ENCODE measurements around the gene AOX1. TPM values are rescaled to one million over a fixed set of nuclear protein-coding genes. Genes with fewer than 3 reads are reported as not detected.

Gene AOX1
- polyA plus RNA-seq, 1 of the 3 experiments (the other 2 are of a cell fraction), result 3.3 TPM

DNA sequence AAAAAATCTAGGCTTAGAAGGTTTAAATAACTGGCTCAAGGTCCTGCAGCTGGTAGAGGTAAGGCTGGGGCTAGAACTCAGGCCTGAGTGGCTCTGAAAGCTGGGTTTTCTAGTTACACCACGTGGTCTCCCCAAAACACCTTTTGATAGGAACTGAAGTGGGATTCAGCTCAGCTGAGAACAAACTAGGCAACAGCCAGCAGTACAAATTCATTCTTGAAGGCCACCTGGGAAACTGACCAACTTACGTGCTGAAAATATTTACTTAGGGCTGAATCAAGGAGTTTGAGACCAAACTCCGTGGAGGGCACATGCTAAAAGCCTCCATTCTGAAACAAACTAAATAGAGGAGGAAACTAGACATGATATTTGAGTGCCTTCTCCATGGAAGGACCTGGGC is 67.2 kb downstream of the AOX1 start:
- Histone ChIP-seq H3K36me3 (replicated peaks in 1 of 2; ENCODE audit: control insufficient read depth in 1 of 2, insufficient read depth in 2 of 2, low read length in 1 of 2) (no peaks in the 10 kb centered on the region), H3K4me3 (ENCODE audit: low read depth in 2 of 2, low read length in 1 of 2) (no peak overlapping the region), H3K27me3 (ENCODE audit: insufficient read depth) (no peaks in the 10 kb centered on the region), H3K27ac (ENCODE audit: low read depth in 2 of 2, low read length in 1 of 2) (no peak overlapping the region), H3K4me2 (no peak overlapping the region), H3K79me2 (ENCODE audit: insufficient read depth) (no peaks in the 10 kb centered on the region), H2AFZ (ENCODE audit: low read depth) (no peak overlapping the region), H3K4me1 (ENCODE audit: control insufficient read depth in 1 of 2, insufficient read depth in 2 of 2, low read depth in 1 of 2, low read length in 1 of 2) (no peaks in the 10 kb centered on the region; a peak in 1 of 4 replicates), H4K20me1 (ENCODE audit: insufficient read depth) (no peaks in the 10 kb centered on the region), H3F3A (replicated peaks; ENCODE audit: insufficient read depth) (no peaks in the 10 kb centered on the region), H3K9me2 (no peaks in the 10 kb centered on the region), H3K9me3 (no peaks in the 10 kb centered on the region), H3K9ac (no peak overlapping the region)
- TF ChIP-seq EP300 (IDR thresholded peaks at IDR 0.05; ENCODE audit: borderline replicate concordance in 1 of 2, low read depth in 1 of 2, low read length in 1 of 2) (no peak), GABPA (IDR thresholded peaks at IDR 0.05; ENCODE audit: low read depth) (no peak)
- no peak for DNase-seq
- POLR2A ChIA-PET, result no interaction called here
- 49% methylated on average over 3 of the region's 3 CpGs for WGBS (ENCODE audit: low lambda C conversion rate)
- CTCF ChIA-PET, result no interaction called here

DNA sequence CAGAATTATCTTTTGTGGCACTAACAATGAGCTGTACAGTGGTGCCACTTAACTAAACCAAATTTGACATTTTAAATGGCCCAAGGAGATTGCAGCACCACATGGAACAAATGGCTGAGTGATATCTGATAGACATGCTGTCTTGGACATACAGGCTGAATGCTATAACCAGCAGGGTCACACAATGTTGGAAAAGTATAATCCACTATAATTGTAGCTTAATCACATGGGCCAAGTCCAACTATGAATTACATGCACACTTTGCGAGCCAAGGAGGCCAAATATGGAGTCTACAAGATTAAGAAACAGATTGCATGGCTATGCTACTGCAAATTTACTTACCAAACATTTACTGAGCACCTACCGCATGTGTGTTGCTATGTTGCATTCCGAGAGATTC is 69.0 kb downstream of the AOX1 start:
- CTCF ChIA-PET, result no interaction called here

More for the DNA sequence above, 69.0 kb downstream of the AOX1 start:
- TF ChIP-seq NRF1 (IDR thresholded peaks at IDR 0.05; ENCODE audit: low read depth, low read length), result no peak
- no peak for TF ChIP-seq JUND (IDR thresholded peaks at IDR 0.05)
- TF ChIP-seq MXI1 (IDR thresholded peaks at IDR 0.05; ENCODE audit: low read depth, low read length), result no peak
- no peak for TF ChIP-seq TCF12 (IDR thresholded peaks at IDR 0.05)
- TF ChIP-seq, protein P1, sequence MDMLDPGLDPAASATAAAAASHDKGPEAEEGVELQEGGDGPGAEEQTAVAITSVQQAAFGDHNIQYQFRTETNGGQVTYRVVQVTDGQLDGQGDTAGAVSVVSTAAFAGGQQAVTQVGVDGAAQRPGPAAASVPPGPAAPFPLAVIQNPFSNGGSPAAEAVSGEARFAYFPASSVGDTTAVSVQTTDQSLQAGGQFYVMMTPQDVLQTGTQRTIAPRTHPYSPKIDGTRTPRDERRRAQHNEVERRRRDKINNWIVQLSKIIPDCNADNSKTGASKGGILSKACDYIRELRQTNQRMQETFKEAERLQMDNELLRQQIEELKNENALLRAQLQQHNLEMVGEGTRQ (IDR thresholded peaks at IDR 0.05; ENCODE audit: borderline replicate concordance, low read depth, low read length), result no peak
- no peak for TF ChIP-seq SMC3 (IDR thresholded peaks at IDR 0.05; ENCODE audit: low read depth, low read length)
- TF ChIP-seq YY1 (IDR thresholded peaks at IDR 0.05; ENCODE audit: low read depth), result no peak
- no peak for TF ChIP-seq FOXM1 (IDR thresholded peaks at IDR 0.05; ENCODE audit: low read depth)
- TF ChIP-seq, protein P2, sequence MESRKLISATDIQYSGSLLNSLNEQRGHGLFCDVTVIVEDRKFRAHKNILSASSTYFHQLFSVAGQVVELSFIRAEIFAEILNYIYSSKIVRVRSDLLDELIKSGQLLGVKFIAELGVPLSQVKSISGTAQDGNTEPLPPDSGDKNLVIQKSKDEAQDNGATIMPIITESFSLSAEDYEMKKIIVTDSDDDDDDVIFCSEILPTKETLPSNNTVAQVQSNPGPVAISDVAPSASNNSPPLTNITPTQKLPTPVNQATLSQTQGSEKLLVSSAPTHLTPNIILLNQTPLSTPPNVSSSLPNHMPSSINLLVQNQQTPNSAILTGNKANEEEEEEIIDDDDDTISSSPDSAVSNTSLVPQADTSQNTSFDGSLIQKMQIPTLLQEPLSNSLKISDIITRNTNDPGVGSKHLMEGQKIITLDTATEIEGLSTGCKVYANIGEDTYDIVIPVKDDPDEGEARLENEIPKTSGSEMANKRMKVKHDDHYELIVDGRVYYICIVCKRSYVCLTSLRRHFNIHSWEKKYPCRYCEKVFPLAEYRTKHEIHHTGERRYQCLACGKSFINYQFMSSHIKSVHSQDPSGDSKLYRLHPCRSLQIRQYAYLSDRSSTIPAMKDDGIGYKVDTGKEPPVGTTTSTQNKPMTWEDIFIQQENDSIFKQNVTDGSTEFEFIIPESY (IDR thresholded peaks at IDR 0.05; ENCODE audit: borderline replicate concordance, low read depth), result no peak
- no peak for TF ChIP-seq RFX5 (IDR thresholded peaks at IDR 0.05; ENCODE audit: low read length)
- TF ChIP-seq RAD21 (IDR thresholded peaks at IDR 0.05; ENCODE audit: low read length), result no peak
- TF ChIP-seq, protein P3, sequence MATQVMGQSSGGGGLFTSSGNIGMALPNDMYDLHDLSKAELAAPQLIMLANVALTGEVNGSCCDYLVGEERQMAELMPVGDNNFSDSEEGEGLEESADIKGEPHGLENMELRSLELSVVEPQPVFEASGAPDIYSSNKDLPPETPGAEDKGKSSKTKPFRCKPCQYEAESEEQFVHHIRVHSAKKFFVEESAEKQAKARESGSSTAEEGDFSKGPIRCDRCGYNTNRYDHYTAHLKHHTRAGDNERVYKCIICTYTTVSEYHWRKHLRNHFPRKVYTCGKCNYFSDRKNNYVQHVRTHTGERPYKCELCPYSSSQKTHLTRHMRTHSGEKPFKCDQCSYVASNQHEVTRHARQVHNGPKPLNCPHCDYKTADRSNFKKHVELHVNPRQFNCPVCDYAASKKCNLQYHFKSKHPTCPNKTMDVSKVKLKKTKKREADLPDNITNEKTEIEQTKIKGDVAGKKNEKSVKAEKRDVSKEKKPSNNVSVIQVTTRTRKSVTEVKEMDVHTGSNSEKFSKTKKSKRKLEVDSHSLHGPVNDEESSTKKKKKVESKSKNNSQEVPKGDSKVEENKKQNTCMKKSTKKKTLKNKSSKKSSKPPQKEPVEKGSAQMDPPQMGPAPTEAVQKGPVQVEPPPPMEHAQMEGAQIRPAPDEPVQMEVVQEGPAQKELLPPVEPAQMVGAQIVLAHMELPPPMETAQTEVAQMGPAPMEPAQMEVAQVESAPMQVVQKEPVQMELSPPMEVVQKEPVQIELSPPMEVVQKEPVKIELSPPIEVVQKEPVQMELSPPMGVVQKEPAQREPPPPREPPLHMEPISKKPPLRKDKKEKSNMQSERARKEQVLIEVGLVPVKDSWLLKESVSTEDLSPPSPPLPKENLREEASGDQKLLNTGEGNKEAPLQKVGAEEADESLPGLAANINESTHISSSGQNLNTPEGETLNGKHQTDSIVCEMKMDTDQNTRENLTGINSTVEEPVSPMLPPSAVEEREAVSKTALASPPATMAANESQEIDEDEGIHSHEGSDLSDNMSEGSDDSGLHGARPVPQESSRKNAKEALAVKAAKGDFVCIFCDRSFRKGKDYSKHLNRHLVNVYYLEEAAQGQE (IDR thresholded peaks at IDR 0.05; ENCODE audit: low read depth, low read length), result no peak
- no peak for TF ChIP-seq TEAD4 (IDR thresholded peaks at IDR 0.05; ENCODE audit: borderline replicate concordance, insufficient read depth)
- TF ChIP-seq, protein P4, sequence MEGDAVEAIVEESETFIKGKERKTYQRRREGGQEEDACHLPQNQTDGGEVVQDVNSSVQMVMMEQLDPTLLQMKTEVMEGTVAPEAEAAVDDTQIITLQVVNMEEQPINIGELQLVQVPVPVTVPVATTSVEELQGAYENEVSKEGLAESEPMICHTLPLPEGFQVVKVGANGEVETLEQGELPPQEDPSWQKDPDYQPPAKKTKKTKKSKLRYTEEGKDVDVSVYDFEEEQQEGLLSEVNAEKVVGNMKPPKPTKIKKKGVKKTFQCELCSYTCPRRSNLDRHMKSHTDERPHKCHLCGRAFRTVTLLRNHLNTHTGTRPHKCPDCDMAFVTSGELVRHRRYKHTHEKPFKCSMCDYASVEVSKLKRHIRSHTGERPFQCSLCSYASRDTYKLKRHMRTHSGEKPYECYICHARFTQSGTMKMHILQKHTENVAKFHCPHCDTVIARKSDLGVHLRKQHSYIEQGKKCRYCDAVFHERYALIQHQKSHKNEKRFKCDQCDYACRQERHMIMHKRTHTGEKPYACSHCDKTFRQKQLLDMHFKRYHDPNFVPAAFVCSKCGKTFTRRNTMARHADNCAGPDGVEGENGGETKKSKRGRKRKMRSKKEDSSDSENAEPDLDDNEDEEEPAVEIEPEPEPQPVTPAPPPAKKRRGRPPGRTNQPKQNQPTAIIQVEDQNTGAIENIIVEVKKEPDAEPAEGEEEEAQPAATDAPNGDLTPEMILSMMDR (IDR thresholded peaks at IDR 0.05), result no peak
- TF ChIP-seq, protein P5, sequence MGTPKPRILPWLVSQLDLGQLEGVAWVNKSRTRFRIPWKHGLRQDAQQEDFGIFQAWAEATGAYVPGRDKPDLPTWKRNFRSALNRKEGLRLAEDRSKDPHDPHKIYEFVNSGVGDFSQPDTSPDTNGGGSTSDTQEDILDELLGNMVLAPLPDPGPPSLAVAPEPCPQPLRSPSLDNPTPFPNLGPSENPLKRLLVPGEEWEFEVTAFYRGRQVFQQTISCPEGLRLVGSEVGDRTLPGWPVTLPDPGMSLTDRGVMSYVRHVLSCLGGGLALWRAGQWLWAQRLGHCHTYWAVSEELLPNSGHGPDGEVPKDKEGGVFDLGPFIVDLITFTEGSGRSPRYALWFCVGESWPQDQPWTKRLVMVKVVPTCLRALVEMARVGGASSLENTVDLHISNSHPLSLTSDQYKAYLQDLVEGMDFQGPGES (IDR thresholded peaks at IDR 0.05; ENCODE audit: low read depth, low read length), result no peak
- Histone ChIP-seq H3K27ac (ENCODE audit: low read depth in 2 of 2, low read length in 1 of 2) (no peak overlapping the region), H3K4me2 (no peak overlapping the region), H2AFZ (ENCODE audit: low read depth) (no peak overlapping the region), H3K4me1 (ENCODE audit: control insufficient read depth in 1 of 2, insufficient read depth in 2 of 2, low read depth in 1 of 2, low read length in 1 of 2) (no peaks in the 10 kb centered on the region; a peak in 2 of 4 replicates), H3K9me3 (no peaks in the 10 kb centered on the region), H3F3A (replicated peaks; ENCODE audit: insufficient read depth) (no peaks in the 10 kb centered on the region), H3K79me2 (ENCODE audit: insufficient read depth) (no peaks in the 10 kb centered on the region), H4K20me1 (ENCODE audit: insufficient read depth) (no peaks in the 10 kb centered on the region), H3K9me2 (no peaks in the 10 kb centered on the region), H3K4me3 (ENCODE audit: low read depth in 2 of 2, low read length in 1 of 2) (no peak overlapping the region), H3K9ac (no peak overlapping the region), H3K27me3 (ENCODE audit: insufficient read depth) (no peaks in the 10 kb centered on the region), H3K36me3 (replicated peaks in 1 of 2; ENCODE audit: control insufficient read depth in 1 of 2, insufficient read depth in 2 of 2, low read length in 1 of 2) (no peaks in the 10 kb centered on the region)
- 82% methylated on average over 3 of the region's 3 CpGs for WGBS (ENCODE audit: low lambda C conversion rate)
- DNase-seq, result no peak
- POLR2A ChIA-PET, result no interaction called here
